Right atrium auricular region (tissue), 2 donors: Measurements from ENCODE around the gene RBM33. TPM values are rescaled to one million over a fixed set of nuclear protein-coding genes. Genes with fewer than 3 reads are reported as not detected.

Experiments used
- DNase-seq: peaks from one replicate; pipeline ENCODE4 v3.0.0-alpha.2; 2019; ENCODE audit warnings: low spot score
- H3K27ac ChIP-seq, 2 donors: fragments of 200-600 bp; sonication (generic); 1 replicate in 1 of 2; 2 replicates in 1 of 2; pipeline ENCODE4 v1.5.1; 2016 to 2019
- H3K27me3 ChIP-seq, 2 donors: fragments of 200-600 bp; sonication (generic); one replicate each; pipeline versions ENCODE4 v1.5.1 to v1.6.0; 2017 to 2019
- H3K36me3 ChIP-seq: fragments of 200-600 bp; sonication (generic); one replicate; pipeline ENCODE4 v1.5.1; 2016
- H3K4me1 ChIP-seq, 2 donors: fragments of 200-600 bp; sonication (generic); one replicate each; pipeline versions ENCODE4 v1.5.1 to v1.6.0; 2017 to 2019
- H3K4me3 ChIP-seq, 2 donors: fragments of 200-600 bp; sonication (generic); 1 replicate in 1 of 2; 2 replicates in 1 of 2; pipeline ENCODE4 v1.5.1; 2017 to 2019; ENCODE audit warnings: mild to moderate bottlenecking in 1 of 2, moderate library complexity in 1 of 2
- H3K9me3 ChIP-seq, 2 donors: fragments of 200-600 bp; sonication (generic); one replicate each; pipeline ENCODE4 v1.5.1; 2019
- total RNA-seq, 2 donors: library from RNA; depleted of rRNA; stranded (reverse); fragments of >200 nt; gene quantifications; one replicate each; pipeline ENCODE4 v1.1.0, GENCODE V29; 2016
- TF ChIP-seq, protein P1 (sequence below), 2 donors: fragments of 200-600 bp; sonication (generic); IDR thresholded peaks; one replicate each; pipeline ENCODE4 v1.5.1; 2019; ENCODE audit warnings: antibody characterized with exemption in 2 of 2

The RBM33 gene
- total RNA-seq, 2 donors from 2014 or later = 15.4 to 21.0 TPM

DNA sequence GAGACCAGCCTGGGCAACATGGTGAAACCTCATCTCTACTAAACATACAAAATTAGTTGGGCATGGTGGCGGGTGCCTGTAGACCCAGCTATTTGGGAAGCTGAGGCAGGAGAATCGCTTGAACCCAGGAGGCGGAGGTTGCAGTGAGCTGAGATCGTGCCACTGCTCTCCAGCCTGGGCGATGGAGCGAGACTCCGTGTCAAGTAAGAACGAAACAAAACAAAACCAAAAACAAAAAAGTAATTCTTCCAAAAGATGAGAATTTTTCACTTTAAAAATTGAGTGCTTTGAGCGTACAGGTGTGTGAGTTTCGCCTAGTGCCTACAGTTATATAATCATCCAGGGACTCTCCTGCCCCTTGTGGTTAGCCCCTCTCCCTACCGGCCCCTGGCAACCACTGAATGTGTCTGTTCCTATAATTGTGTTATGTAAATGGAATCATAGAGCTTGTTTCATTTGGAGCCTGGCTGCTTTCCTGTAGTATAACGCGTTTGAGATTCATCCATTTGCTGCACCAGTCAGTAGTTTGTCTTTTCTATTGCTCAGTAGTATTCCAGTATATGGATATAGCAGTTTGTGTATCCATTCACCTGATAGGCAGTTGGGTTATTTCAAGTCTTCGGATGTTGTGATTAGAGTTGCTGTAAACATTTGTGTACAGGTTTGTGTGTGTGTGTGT lies 80.0 kb downstream of the RBM33 start:
- no peak overlapping the region for H3K27ac ChIP-seq
- peaks cover 0 to 6% of the 10 kb centered on the region in 2 donors for H3K4me1 ChIP-seq
- TF ChIP-seq, protein P1, sequence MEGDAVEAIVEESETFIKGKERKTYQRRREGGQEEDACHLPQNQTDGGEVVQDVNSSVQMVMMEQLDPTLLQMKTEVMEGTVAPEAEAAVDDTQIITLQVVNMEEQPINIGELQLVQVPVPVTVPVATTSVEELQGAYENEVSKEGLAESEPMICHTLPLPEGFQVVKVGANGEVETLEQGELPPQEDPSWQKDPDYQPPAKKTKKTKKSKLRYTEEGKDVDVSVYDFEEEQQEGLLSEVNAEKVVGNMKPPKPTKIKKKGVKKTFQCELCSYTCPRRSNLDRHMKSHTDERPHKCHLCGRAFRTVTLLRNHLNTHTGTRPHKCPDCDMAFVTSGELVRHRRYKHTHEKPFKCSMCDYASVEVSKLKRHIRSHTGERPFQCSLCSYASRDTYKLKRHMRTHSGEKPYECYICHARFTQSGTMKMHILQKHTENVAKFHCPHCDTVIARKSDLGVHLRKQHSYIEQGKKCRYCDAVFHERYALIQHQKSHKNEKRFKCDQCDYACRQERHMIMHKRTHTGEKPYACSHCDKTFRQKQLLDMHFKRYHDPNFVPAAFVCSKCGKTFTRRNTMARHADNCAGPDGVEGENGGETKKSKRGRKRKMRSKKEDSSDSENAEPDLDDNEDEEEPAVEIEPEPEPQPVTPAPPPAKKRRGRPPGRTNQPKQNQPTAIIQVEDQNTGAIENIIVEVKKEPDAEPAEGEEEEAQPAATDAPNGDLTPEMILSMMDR (IDR thresholded peaks at IDR 0.05) = no peak
- no peaks in the 10 kb centered on the region for H3K27me3 ChIP-seq
- no peak overlapping the region for H3K4me3 ChIP-seq
- H3K36me3 ChIP-seq = peaks cover 20% of the 10 kb centered on the region
- H3K9me3 ChIP-seq = no peaks in the 10 kb centered on the region
- no peak for DNase-seq

DNA sequence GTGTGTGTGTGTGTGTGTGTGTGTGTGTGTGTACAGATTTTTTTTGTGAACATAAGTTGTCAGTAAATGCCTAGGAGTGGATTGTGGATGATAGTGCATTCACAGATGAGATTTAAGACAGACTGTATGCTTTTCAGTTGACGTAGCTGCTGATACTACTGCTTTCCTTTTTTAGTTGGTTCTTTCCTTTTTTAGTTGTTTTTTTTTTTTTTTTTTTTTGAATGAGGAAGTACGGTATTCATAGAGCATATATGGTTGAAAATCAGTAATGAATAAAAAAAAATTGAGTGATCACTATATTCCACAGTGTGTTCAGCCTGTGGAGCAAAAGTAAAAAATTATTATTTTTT lies 80.5 kb downstream of the RBM33 start:
- Histone ChIP-seq H3K9me3 (no peaks in the 10 kb centered on the region), H3K27ac (no peak overlapping the region), H3K4me1 (peaks cover 0 to 6% of the 10 kb centered on the region in 2 donors), H3K4me3 (no peak overlapping the region), H3K27me3 (no peaks in the 10 kb centered on the region), H3K36me3 (peaks cover 20% of the 10 kb centered on the region)
- TF ChIP-seq, protein P1 (IDR thresholded peaks at IDR 0.05) = no peak
- DNase-seq = no peak

DNA sequence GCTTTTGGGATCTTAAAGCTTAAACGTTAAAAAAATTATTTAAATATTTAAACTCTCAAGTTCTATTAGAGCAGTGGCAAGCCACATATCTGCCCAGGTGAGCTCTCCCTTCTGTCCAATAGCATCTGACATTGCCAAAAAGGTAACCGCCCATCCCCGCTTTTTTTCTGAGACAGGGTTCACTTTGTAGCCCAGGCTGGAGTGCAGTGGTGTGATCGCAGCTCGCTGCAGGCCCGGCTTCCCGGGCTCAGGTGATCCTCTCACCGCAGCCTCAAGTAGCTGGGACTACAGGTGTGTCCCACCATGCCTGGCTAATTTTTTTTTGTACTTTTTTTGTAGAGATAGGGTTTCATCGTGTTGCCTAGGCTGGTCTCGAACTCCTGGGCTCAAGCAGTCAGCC lies 83.2 kb downstream of the RBM33 start:
- TF ChIP-seq, protein P1 (IDR thresholded peaks at IDR 0.05) = no peak
- no peak for DNase-seq
- H3K27ac ChIP-seq = no peak overlapping the region
- no peaks in the 10 kb centered on the region for H3K9me3 ChIP-seq
- H3K4me3 ChIP-seq = no peak overlapping the region
- H3K36me3 ChIP-seq = peaks cover 14% of the 10 kb centered on the region
- no peaks in the 10 kb centered on the region for H3K27me3 ChIP-seq
- H3K4me1 ChIP-seq = peaks cover 0 to 14% of the 10 kb centered on the region in 2 donors

DNA sequence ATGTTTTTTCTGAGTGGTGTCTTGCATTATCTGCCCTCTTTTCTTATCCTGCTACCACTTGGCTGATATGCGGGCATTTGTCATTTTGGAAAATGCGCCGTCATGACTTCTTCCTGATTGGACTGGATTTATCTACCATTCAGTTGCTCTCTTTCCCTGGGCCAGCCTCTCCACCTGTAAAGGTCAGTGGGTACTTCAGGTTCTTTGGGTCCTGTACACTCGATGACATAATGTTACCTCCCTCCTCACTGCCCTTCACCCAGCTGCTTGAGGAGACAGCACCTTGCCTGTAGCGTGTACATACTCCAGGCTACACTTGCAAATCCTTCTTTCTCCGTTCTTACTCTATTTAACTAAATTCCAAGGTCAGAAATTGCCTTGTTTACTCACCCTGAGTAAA lies 83.7 kb downstream of the RBM33 start:
- H3K4me1 ChIP-seq = peaks cover 0 to 18% of the 10 kb centered on the region in 2 donors

DNA sequence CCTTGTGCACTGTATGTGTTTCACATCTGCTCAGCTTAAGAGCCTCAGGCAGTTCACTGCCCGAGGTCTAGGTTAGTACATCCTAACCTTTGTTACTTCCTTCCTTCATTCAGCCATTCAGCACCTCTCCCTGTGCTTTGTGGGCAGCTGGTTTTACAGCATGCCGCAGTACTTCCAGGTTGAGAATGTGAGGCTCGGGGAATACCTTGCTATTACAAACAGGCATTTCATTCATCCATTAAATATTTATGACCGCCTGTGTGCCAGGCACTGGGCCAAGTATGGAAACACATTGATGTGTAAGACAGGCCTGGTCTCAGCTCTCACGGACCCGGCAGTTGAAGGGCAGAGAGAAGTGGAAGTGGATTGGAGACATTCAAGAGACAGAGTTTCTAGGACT lies 85.4 kb downstream of the RBM33 start:
- Histone ChIP-seq H3K9me3 (no peaks in the 10 kb centered on the region), H3K4me3 (no peak overlapping the region), H3K4me1 (peaks cover 0 to 30% of the 10 kb centered on the region in 2 donors), H3K27ac (no peak overlapping the region), H3K36me3 (peaks cover 14% of the 10 kb centered on the region), H3K27me3 (no peaks in the 10 kb centered on the region)
- TF ChIP-seq, protein P1 (IDR thresholded peaks at IDR 0.05) = no peak
- no peak for DNase-seq

More for the DNA sequence above, 83.7 kb downstream of the RBM33 start:
- no peak overlapping the region for H3K27ac ChIP-seq
- no peak overlapping the region for H3K4me3 ChIP-seq
- H3K36me3 ChIP-seq = peaks cover 14% of the 10 kb centered on the region
- no peak for DNase-seq
- no peaks in the 10 kb centered on the region for H3K9me3 ChIP-seq
- H3K27me3 ChIP-seq = no peaks in the 10 kb centered on the region
- TF ChIP-seq, protein P1 (IDR thresholded peaks at IDR 0.05) = no peak

DNA sequence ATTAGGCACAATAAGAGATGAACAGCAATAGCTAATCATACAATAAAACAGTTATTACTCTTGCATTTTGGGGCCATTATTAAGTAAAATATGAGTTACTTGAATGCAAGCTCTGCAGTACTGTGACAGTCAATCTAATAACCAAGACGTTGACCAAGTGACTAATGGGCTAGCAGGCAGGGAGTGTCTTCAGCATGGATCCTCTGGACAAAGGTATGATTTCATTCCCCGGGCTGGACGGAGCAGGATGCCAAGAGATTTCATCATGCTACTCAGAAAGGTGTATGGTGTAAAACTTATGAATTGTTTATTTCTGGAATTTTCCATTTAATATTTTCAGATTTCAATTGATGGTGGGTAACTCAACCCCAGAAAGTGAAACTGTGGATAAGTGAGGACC lies 86.9 kb downstream of the RBM33 start:
- TF ChIP-seq, protein P1 (IDR thresholded peaks at IDR 0.05) = no peak
- no peak for DNase-seq
- Histone ChIP-seq H3K9me3 (no peaks in the 10 kb centered on the region), H3K36me3 (peaks cover 14% of the 10 kb centered on the region), H3K4me3 (no peak overlapping the region), H3K27me3 (no peaks in the 10 kb centered on the region), H3K4me1 (peaks cover 0 to 30% of the 10 kb centered on the region in 2 donors), H3K27ac (no peak overlapping the region)
